ENCODE measurements around the gene MON2.

GRCh38 chr12:62642486-62642885, 175.9 kb downstream of the MON2 start:
- TF ChIP-seq CTCF (IDR thresholded peaks at IDR 0.05) (no peak), ZFX (IDR thresholded peaks at IDR 0.05; ENCODE audit: borderline replicate concordance) (no peak)
